ENCODE results near the gene TOP2A.
"Not testable (repeated sequence)": the region's sequence is repeated elsewhere in the genome, so short reads cannot be mapped to it uniquely, and the experiment has no call there.

- not testable (repeated sequence) for TF ChIP-seq CTCF (IDR thresholded peaks at IDR 0.05; ENCODE audit: poor library complexity, severe bottlenecking); POLR2AphosphoS5 (IDR thresholded peaks at IDR 0.05); REST (IDR thresholded peaks at IDR 0.05; ENCODE audit: borderline replicate concordance); EZH2 (IDR thresholded peaks at IDR 0.05; ENCODE audit: borderline replicate concordance, insufficient read depth, low read length, poor library complexity, severe bottlenecking); TAF1 (IDR thresholded peaks at IDR 0.05; ENCODE audit: low read depth)
Observed at GRCh38 chr17:40409540-40409939, 8.2 kb downstream of the TOP2A start.

Measured in neural cell (in vitro differentiated cells).